Body of pancreas (tissue), 4 donors: Measurements from ENCODE around the gene RPA1. TPM values are rescaled to one million over a fixed set of nuclear protein-coding genes. Genes with fewer than 3 reads are reported as not detected.
"Not testable (repeated sequence)": the region's sequence is repeated elsewhere in the genome, so short reads cannot be mapped to it uniquely, and the experiment has no call there.

ENCODE experiments used
- ATAC-seq: fragments of 150-250 bp; one replicate; pipeline ENCODE4 v1.9.1; 2016
- DNase-seq, 4 donors: peaks; one replicate each; pipeline ENCODE4 v3.0.0-alpha.2; 2019
- H3K27ac ChIP-seq, 4 donors: fragments of 200-600 bp; sonication (generic); 1 replicate in 3 of 4; 2 replicates in 1 of 4; pipeline versions ENCODE4 v1.5.1 to v1.6.1; 2016 to 2019; ENCODE audit warnings: mild to moderate bottlenecking in 1 of 4, mixed read lengths in 1 of 4, moderate library complexity in 1 of 4
- H3K27me3 ChIP-seq, 2 donors: fragments of 200-600 bp; sonication (generic); one replicate each; pipeline ENCODE4 v1.6.0; 2016; ENCODE audit warnings: mild to moderate bottlenecking in 1 of 2
- H3K36me3 ChIP-seq, 2 donors: fragments of 200-600 bp; sonication (generic); replicated peaks in 1 of 2; 2 replicates each; pipeline ENCODE4 v1.5.1; 2016; ENCODE audit warnings: low read depth in 2 of 2; ENCODE audit not compliant: insufficient read depth in 1 of 2
- H3K4me1 ChIP-seq: fragments of 200-600 bp; sonication (generic); one replicate; pipeline ENCODE4 v1.6.0; 2016
- H3K4me3 ChIP-seq, 2 donors: fragments of 200-600 bp; sonication (generic); 1 replicate in 1 of 2; 2 replicates in 1 of 2; pipeline ENCODE4 v1.5.1; 2016 to 2019
- H3K9me3 ChIP-seq, 3 donors: fragments of 200-600 bp; sonication (generic); 1 replicate in 2 of 3; 2 replicates in 1 of 3; pipeline ENCODE4 v1.5.1; 2016
- POLR2A ChIP-seq, 3 donors: fragments of 450-650 bp; IDR thresholded peaks; one replicate each; pipeline ENCODE4 v1.6.1; 2016; ENCODE audit warnings: antibody characterized with exemption in 3 of 3, mild to moderate bottlenecking in 2 of 3
- WGBS, 2 donors: methylation state at CpG; one replicate each; pipeline ENCODE4 v1.1.5; 2017; 5-methylcytosine and 5-hydroxymethylcytosine counted together
- intact Hi-C: fragments of 100-400 bp; cut with DNase I; formaldehyde crosslinking; loops from one replicate; pipeline ENCODE4 v1.15.1; 2023
- total RNA-seq, 2 donors: library from RNA; depleted of rRNA; stranded (reverse); fragments of >200 nt; gene quantifications; one replicate each; pipeline ENCODE4 v1.1.0, GENCODE V29; 2016
- TF ChIP-seq, protein P1 (sequence below), 7 experiments: fragments of 450-650 bp in 4 of 7; fragments of 200-600 bp in 3 of 7; sonication (generic) in 3 of 7; IDR thresholded peaks; one replicate each; pipeline ENCODE4 v1.5.1; 2016 to 2019; ENCODE audit warnings: antibody characterized with exemption in 7 of 7

RPA1 gene
- total RNA-seq, 2 donors from 2014 or later, result 8.9 to 11.9 TPM

DNA sequence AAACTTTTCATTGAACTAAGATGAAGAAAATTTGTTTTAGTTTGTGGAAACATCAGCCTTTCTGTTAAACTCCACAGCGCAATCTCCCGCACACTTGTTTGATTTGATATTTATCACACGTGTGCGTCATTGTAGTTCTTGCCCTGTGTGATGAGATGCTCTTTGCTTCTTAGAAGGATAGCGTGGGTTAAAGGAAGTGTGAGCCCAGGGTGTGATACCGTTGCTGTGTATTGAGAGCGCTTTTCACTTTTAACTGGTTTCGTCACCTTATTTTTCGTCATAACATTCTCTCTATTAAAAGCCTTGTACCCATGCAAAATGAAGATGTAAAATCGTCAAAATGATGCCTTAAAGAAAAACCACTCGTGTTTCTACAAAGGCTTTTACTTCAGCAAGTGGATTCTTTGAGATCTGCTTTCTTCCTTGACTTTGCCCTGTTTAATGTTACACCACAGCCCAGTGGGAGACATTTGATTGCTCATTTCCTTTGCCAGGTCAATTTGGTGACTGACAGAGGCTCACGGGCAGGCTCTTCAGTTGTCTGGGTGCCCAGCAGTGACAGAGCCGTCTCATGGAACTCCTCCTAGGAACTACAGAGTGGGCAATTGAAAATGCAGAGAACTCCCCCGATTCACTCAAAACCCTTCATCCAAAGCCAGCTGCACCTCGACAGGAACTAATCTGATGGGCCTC, 61.1 kb downstream of the RPA1 start:
- intact Hi-C loops, result no loop called here
- Histone ChIP-seq H3K27ac (no peak overlapping the region), H3K36me3 (peaks cover 0 to 22% of the 10 kb centered on the region in 2 donors), H3K4me3 (no peak overlapping the region), H3K4me1 (no peaks in the 10 kb centered on the region), H3K27me3 (no peaks in the 10 kb centered on the region), H3K9me3 (no peaks in the 10 kb centered on the region)
- TF ChIP-seq POLR2A (IDR thresholded peaks at IDR 0.05), result no peak
- TF ChIP-seq, protein P1, sequence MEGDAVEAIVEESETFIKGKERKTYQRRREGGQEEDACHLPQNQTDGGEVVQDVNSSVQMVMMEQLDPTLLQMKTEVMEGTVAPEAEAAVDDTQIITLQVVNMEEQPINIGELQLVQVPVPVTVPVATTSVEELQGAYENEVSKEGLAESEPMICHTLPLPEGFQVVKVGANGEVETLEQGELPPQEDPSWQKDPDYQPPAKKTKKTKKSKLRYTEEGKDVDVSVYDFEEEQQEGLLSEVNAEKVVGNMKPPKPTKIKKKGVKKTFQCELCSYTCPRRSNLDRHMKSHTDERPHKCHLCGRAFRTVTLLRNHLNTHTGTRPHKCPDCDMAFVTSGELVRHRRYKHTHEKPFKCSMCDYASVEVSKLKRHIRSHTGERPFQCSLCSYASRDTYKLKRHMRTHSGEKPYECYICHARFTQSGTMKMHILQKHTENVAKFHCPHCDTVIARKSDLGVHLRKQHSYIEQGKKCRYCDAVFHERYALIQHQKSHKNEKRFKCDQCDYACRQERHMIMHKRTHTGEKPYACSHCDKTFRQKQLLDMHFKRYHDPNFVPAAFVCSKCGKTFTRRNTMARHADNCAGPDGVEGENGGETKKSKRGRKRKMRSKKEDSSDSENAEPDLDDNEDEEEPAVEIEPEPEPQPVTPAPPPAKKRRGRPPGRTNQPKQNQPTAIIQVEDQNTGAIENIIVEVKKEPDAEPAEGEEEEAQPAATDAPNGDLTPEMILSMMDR (IDR thresholded peaks at IDR 0.05), result no peak
- DNase-seq, result no peak
- 85% methylated on average over 14 to 15 of the region's 15 CpGs for WGBS, 2 donors
- ATAC-seq, result no peak

DNA sequence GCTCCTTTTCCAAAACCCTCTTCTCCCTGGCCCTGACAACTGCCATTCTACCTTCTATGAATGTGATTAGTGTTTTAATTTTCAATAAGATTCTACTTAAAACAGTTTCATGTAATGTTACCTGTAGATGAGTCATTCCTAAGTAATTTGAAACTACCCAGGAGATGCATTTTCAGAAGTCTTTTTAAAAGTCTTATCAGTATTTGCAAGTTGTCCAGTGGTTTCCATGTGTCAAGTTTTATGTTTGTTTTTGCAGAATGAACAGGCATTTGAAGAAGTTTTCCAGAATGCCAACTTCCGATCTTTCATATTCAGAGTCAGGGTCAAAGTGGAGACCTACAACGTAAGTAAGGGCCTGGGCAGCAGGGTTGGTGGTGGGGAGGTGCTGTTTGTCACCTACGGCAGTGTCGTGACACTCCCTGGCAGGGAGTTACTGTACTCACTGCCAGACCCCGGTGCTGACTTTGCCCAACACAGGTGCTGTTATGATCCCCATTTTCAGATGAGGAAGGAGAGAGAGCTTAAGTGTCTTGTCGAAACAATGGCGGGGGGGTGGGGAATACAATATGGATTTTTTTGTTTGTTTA, 65.0 kb downstream of the RPA1 start:
- Histone ChIP-seq H3K27me3 (no peaks in the 10 kb centered on the region), H3K4me1 (no peaks in the 10 kb centered on the region), H3K4me3 (no peak overlapping the region), H3K9me3 (no peaks in the 10 kb centered on the region), H3K36me3 (peaks cover 0 to 24% of the 10 kb centered on the region in 2 donors), H3K27ac (no peak overlapping the region)
- ATAC-seq (no peak), DNase-seq (no peak)
- WGBS, 2 donors, result 95 to 97% methylated on average over 7 of the region's 7 CpGs
- intact Hi-C loops, result no loop called here
- TF ChIP-seq, protein P1 (IDR thresholded peaks at IDR 0.05), result no peak

DNA sequence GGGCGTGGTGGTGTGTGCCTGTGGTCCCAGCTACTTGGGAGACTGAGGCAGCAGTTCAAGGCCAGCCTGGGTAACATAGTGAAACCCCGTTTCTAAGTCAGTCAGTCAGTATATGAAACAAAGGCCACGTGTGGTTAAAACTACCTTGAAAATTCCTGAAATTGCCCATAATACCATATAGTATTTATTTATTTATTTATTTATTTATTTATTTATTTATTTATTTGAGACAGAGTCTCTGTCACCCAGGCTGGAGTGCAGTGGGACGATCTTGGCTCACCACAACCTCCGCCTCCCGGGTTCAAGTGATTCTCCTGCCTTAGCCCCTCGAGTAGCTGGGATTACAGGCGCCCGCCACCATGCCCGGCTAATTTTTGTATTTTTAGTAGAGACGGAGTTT, 65.7 kb downstream of the RPA1 start:
- H3K4me1 ChIP-seq, H3K9me3 ChIP-seq, ATAC-seq, DNase-seq, H3K27ac ChIP-seq, intact Hi-C loops, H3K4me3 ChIP-seq, H3K27me3 ChIP-seq: not testable (repeated sequence)
- WGBS, 2 donors, result 94 to 96% methylated on average over 11 of the region's 11 CpGs
- H3K36me3 ChIP-seq, result peaks cover 0 to 24% of the 10 kb centered on the region in 2 donors

DNA sequence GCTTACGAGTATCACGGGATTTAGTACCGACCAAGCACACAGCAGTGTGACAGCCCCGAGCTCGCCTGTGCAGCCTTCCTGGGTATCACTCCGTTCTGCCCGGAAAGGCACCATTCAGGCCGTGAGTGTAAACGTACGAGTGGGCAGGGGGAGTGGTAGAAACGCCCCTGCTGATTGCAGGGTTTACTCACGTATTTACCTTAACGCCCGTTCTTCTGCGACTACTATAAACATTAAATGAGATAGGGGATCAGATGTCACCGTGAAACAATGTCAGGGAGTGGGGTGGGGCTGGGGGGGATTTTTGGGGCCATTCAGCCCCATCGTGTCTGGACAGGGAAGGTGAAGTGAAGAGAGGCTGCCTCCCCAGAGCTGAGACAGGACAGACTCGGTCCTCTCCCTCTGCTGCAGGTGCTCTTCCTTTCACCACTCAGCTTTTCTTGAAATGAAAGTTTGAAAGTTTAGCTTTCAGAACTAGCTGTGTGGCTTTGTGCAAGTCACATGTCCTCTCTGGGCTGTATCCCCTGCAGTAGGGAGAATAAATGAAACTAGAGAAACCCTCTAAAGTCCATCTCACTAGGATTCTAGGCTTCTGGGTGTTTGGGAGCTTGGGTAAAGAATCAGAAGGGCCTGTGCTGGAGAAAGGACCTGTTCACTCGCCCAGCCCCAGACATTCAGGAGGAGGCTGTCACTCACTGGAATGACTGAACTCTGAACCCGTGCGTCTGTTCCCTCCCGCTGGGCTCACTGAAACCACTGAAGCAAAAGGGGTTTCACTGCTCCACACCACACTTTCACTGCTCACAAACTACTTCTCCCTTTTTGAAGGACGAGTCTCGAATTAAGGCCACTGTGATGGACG, 66.7 kb downstream of the RPA1 start:
- DNase-seq (no peak), ATAC-seq (no peak)
- H3K27ac ChIP-seq, result no peak overlapping the region
- H3K27me3 ChIP-seq, result no peaks in the 10 kb centered on the region
- TF ChIP-seq POLR2A (IDR thresholded peaks at IDR 0.05), result no peak
- H3K4me3 ChIP-seq, result no peak overlapping the region
- intact Hi-C loops, result no loop called here
- H3K9me3 ChIP-seq, result no peaks in the 10 kb centered on the region
- 87 to 88% methylated on average over 25 of the region's 25 CpGs for WGBS, 2 donors
- no peaks in the 10 kb centered on the region for H3K4me1 ChIP-seq
- peaks cover 0 to 22% of the 10 kb centered on the region in 2 donors for H3K36me3 ChIP-seq

DNA sequence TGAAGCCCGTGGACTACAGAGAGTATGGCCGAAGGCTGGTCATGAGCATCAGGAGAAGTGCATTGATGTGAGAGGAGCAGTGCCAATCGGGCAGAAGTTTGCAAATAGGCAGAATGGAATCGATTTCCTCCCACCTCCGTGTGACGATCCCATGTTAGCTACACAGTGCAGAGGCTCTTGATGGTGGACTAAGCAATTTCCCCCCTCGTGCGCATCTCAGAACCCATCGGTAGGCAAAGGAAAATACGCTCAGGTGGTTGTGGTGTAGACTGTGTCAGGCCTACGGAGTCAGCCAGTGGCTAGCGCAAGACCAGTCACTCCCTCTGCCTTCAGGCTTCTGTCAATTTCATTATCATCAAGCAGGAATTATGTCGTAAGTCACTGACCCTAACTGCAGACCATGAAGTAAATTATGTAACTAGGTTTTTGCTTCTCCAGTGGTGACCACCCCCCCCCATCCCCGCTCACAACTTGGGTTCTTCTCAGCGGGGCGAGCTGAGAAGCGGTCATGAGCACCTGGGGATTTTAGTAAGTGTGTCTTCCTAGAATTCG, 67.4 kb downstream of the RPA1 start:
- H3K36me3 ChIP-seq, result peaks cover 0 to 20% of the 10 kb centered on the region in 2 donors
- H3K9me3 ChIP-seq, result no peaks in the 10 kb centered on the region
- no peak for ATAC-seq
- no peaks in the 10 kb centered on the region for H3K27me3 ChIP-seq
- TF ChIP-seq POLR2A (IDR thresholded peaks at IDR 0.05), result no peak
- TF ChIP-seq, protein P1 (IDR thresholded peaks at IDR 0.05), result no peak
- WGBS, 2 donors, result 89 to 90% methylated on average over 18 of the region's 18 CpGs
- no peak for DNase-seq
- H3K4me1 ChIP-seq, result no peaks in the 10 kb centered on the region
- intact Hi-C loops, result no loop called here
- H3K27ac ChIP-seq, result no peak overlapping the region
- H3K4me3 ChIP-seq, result no peak overlapping the region
